UCSD-AML1 (cell line): ENCODE data around the gene PRDX1.
"Not testable (repeated sequence)": the region's sequence is repeated elsewhere in the genome, so short reads cannot be mapped to it uniquely, and the experiment has no call there.

Experiments used
- DNase-seq: peaks from one replicate; lab custom pipeline; 2025; ENCODE audit not compliant: unreplicated experiment; lab: John Stamatoyannopoulos, UW

The PRDX1 gene

DNA sequence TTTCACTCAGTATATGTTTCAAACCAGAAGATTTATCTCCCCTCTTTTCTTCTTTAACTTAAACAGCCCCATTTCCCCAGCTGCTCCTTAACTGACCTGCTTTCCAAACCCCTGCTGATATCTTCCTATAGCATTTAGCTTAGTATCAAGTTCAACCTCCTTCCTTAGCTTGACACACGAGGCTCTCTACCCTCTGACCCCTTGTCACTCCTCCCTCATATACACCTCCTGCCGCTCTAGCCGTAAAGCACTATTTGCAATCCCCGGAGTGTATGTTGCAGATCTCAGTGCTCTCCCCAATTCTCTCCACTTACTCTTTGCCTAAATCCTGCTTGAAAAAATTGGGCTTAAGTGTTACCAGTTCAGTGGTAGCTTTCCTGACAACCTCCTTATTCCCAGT is 15.2 kb upstream of the PRDX1 start:
- no peak for DNase-seq

DNA sequence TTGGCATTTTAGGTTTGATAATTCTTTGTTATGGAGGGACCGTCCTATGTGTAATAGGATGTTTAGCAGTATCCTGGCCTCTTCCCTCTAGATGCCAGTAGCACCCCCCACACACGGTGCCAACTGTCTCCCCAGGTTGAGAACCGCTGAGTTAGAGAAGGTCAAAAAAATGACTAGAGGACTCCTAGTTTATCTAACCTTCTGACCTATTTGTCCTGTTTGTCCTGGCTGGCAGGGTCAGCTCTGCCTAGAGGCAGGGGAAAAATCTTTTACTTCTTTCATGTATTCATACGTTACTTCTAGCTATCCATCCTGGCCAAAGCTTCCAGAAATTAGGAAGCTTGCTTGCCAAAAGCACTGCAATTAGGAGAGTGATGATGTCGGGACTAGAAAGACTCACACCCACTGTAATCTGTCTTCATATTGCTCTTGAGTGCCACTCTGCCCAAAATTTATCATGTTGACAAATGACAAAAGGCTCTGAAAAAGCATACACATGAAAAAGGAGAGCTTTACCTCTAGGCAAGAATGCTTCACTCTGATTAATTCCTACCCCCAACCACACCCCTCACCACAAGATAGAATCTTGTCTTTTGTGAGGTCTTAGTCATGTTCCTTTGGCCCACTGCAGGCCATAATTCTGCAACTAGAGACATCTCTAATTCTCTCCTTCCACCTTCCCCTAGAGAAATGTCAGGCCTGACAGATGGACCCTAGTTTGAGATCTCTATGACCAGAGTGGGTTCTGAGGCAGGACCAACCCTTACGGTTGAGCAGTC is 14.5 kb upstream of the PRDX1 start:
- no peak for DNase-seq

DNA sequence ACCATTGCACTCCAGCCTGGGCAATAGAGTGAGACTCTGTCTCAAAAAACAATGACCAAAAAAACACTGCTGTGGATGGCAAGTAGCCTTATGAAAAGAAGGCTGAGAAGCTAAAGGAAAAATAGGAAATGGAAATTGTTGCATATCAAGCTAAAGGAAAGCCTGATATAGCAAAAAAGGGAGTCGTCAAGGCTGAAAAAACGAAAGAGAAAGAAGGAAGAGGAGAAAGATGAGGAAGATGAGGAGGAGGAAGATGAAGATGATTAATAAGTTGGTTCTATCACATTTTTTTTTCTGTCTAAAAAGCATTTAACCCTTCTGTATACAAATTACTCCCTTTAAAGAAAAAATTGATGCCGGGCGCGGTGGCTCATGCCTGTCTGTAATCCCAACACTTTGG is 10.2 kb upstream of the PRDX1 start:
- DNase-seq: no peak

DNA sequence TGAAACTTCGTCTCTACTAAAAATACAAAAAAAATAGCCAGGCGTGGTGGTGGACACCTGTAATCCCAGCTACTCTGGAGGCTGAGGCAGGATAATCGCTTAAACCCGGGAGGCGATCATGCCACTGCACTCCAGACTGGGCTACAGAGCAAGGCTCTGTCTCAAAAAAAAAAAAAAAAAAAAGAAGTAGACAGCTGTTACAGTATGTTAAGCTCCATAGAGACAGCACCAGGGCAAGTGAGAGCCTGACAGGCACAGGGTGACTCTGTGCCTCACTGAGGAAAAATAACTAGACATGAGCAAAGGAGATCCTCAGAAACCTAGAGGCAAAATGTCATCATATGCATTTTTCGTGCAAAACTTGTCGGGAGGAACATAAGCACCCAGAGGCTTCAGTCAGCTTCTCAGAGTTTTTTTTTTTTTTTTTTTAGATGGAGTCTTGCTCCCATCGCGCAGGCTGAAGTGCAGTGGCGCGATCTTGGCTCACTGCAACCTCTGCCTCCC is 9.0 kb upstream of the PRDX1 start:
- no peak for DNase-seq

DNA sequence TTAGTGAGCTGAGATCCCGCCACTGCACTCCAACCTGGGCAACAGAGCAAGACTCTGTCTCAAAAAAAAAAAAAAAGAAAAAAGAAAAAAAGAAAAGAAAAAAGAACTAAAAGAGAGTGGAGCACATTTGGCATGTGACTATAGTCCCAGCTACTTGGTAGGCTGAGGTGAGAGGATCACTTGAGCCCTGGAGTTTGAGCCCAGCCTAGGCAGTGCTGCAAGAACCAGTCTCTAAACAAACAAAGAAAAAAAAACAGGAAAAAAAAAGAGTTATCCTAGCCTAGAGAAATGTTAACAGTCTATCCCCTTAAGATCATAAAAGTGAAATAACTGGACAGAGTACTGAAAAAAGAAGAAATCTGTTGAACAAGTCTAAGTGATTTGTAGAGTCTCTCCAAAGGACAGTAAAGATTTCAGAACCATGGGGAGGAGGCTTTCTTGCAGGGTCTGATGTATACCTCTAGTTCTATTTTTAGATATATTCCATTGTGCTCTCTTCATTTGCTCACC is 4.5 kb upstream of the PRDX1 start:
- DNase-seq: no peak

DNA sequence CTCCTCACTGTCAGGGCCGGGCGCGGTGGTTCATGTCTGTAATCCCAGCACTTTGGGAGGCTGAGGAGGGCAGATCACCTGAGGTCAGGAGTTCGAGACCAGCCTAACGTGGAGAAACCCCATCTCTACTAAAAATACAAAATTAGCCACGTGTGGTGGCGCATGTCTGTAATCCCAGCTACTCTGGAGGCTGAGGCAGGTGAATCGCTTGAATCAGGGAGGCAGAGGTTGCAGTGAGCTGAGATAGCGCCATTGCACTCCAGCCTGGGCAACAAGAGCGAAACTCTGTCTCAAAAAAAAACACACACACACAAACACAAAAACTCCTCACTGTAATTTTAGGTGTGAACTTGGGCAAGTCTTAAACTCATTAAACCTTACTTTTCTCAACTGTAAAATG is 2.3 kb upstream of the PRDX1 start:
- DNase-seq: not testable (repeated sequence)

DNA sequence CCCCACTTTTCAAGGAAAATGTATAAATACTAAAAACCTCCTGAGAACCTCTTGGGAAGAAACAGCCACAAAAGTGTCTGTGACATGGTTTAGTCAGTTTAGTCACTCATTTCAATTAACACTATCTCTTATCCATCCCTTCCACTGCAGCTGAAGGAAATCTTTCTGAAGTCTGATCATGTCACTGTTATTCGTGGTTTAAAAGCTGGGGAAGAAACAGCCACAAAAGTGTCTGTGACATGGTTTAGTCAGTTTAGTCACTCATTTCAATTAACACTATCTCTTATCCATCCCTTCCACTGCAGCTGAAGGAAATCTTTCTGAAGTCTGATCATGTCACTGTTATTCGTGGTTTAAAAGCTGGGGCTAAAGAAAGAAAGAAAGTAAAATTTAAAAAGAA is 1.8 kb upstream of the PRDX1 start:
- not testable (repeated sequence) for DNase-seq

DNA sequence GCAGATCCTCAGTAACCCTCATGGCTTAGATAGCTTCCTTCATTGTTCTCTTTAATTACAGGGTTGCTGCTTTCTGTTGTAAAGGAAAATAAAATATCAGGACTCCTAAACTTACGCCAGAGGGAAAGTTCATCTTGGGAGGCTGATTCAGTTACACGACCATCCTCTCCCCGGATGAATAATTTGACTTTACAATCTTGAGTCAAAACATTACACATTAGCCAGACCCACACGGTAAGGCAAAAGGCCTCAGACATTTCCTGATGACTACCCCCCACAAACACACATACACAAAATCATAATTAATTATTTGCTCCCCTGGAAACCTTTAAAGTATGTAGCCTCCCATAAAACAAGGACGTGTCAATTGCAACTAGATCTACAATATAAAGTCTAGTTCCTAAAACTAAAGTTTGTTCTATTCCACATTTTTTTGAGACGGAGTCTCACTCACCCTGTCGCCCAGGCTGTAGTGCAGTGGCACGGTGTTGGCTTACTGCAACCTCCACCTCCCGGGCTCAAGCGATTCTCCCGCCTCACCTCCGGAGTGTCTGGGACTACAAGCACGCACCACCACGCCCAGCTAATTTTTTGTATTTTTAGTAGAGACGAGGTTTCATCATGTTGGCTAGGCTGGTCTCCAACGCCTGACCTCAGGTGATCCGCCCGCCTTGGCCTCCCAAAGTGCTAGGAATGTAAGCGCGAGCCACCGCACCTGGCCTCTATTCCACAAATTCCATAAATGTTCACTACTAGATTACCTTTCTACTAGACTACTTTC is 830 bp upstream of the PRDX1 start:
- DNase-seq: no peak

DNA sequence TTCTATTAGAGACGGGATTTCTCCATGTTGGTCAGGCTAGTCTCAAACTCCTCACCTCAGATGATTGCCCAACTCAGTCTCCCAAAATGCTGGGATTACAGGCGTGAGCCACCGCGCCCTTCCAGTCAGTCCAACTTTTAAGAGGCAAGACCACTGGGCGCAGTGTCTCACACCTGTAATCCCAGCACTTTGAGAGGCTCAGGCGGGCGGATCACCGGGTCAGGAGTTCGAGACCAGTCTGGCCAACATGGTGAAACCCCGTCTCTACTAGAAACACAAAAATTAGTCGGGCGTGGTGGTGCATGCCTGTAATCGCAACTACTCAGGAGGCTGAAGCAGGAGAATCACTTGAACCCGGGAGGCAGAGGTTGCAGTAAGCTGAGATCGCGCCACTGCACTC is 1.9 kb downstream of the PRDX1 start:
- DNase-seq: not testable (repeated sequence)

DNA sequence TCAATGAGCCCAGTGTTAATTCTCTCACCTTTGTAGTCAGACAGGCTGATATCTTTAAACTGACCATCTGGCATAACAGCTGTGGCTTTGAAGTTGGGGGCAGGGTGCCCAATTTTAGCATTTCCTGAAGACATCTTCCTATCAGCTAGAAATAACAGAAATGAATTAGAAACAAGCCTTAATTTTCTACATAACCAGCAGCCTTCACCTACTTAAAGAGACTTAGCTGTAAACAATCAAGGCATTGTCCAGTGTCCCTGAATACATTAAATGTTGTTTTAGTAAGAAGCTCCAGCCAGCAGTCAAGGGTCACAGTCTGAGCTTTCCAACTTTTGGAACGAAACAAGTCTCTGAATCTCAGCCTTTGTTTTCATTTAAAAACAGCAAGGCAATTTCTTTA is 2.8 kb downstream of the PRDX1 start:
- DNase-seq: no peak

DNA sequence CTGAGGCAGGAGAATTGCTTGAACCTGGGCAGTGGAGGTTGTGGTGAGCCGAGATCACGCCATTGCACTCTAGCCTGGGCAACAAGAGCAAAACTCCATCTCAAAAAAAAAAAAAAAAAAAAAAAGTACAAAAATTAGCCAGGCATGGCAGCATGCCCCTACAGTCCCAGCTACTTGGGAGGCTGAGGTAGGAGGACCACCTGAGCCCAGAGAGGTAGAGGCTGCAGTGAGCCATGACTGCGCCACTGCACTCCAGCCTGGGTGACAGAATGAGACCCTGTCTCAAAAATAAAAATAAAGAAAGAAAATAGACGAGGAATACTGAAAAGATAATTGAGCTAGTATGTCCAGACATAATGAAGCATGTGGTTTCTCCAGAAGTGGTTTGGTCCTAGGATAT is 3.3 kb downstream of the PRDX1 start:
- DNase-seq: not testable (repeated sequence)

DNA sequence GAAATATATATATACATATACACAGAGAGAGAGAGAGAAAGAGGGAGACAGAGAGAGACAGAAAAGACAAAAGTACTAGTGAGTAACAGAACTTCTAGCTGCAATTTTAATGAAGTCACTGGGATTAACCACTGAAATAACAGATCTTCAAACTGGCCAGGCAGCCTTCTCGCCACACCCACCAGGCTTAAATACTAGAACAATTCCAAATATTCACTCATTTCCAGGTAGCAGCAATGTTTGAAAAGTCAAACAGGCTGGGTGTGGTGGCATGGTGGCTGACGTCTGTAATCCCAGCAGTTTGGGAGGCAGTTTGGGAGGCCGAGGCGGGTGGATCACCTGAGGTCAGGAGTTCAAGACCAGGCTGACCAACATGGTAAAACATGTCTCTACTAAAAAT is 5.2 kb downstream of the PRDX1 start:
- no peak for DNase-seq

DNA sequence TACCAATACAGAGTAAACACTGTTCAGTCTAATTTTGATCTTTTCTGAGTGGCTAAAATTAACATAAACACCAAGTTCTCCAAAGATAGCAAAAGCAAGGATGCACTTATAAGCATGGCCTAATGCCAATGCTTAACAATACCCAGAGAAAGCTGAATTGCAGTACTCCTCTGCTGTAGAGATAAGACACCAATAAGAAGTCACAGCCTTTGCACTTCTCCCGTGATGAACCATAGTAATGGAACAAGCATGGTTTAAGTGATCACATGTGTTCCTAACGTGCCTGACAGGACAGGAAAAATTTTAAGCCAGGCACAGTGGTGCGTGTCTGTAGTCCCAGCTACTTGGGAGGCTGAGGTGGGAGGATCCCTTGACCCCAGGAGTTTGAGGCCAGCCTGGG is 5.6 kb downstream of the PRDX1 start:
- DNase-seq: no peak

DNA sequence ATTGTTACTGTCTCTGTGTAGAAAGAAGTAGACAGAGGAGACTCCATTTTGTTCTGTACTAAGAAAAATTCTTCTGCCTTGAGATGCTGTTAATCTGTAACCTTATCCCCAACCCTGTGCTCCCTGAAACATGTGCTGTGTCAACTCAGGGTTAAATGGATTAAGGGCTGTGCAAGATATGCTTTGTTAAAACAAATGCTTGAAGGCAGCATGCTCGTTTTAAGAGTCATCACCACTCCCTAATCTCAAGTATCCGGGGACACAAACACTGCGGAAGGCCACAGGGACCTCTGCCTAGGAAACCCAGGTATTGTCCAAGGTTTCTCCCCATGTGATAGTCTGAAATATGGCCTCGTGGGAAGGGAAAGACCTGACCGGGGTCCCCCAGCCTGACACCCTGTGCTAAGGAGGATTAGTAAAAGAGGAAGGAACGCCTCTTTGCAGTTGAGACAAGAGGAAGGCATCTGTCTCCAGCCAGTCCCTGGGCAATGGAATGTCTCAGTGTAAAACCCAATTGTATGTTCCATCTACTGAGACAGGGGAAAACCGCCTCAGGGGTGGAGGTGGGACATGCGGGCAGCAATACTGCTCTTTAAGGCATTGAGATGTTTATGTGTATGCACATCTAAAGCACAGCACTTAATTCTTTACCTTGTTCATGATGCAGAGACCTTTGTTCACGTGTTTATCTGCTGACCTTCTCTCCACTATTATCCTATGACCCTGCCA is 8.0 kb downstream of the PRDX1 start:
- DNase-seq: not testable (repeated sequence)

DNA sequence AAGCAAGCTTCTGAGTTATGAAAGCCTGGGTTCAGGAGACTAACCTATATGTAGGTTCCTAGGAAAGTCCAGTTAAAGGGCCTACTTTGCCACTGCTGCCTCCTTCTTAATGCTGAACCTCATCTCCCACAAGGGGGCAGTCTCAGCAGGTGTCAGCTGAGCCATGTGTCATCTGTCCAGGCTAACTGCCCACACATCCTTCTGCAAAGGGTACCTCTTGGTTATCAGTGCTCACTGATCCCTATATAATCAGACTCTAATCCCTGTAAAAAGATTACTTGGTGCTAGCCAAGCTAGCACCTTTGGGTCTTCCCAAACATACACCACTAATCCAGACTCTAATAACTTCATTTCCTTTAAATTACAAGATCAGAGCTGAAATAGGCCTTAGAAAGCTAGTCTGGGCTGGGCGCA is 9.0 kb downstream of the PRDX1 start:
- peak; percentile 42 for DNase-seq

DNA sequence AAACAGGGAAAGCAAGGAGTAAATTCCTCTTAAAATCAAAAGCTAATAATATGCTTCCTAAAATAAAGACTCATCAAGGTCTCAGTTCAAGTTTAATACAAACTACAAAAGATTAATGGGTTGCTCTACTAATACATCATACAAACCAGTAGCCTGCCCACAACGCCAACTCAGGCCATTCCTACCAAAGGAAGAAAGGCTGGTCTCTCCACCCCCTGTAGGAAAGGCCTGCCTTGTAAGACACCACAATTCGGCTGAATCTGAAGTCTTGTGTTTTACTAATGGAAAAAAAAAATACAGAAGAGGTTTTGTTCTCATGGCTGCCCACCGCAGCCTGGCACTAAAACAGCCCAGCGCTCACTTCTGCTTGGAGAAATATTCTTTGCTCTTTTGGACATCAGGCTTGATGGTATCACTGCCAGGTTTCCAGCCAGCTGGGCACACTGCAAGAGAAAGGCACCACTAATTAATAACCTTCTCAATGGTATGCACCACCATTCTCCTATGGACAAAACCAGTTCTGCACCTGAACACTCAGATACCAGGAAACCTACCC is 10.6 kb downstream of the PRDX1 start:
- DNase-seq: no peak

DNA sequence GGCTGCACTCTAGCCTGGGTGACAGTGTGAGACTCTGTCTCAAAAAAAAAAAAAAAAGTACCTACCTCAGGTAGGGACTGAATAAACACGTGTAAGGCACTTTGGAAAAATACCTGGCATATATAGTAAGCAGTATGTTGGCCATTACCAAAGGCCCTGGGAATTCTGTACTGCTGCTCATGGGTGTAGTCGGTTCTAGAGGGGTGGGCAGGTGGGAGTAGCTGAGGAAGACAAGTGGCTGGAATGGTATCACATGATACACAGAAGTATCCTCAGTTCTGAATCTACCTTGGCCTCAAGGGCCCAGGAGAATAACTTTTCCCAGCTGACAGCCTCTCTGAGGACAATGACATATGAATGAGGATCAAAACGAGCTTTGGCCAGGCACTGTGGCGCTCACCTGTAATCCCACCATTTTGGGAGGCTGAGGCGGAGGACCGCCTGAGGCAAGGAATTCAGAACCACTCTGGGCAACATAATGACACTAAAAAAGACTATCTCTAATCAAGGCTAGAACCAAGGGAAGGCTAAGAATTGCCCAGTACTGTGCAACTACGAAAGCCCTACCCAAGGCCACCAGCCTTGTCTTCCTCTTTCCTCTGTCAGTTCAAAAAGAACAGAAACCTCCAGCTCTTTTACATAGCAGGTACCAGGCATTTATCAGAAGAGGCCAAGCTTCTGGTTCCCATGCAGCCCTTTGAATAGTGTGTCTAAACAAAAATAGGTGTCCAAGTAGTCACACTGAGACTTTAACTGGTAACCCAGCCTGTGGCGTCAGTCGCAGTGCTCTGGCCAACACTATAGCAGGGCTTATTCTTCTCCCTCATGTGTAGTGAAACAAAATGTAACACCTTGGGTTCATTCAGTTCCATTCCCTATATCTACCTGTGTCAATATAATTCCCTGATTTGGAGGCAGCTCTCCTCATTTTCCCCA is 11.4 kb downstream of the PRDX1 start:
- no peak for DNase-seq

DNA sequence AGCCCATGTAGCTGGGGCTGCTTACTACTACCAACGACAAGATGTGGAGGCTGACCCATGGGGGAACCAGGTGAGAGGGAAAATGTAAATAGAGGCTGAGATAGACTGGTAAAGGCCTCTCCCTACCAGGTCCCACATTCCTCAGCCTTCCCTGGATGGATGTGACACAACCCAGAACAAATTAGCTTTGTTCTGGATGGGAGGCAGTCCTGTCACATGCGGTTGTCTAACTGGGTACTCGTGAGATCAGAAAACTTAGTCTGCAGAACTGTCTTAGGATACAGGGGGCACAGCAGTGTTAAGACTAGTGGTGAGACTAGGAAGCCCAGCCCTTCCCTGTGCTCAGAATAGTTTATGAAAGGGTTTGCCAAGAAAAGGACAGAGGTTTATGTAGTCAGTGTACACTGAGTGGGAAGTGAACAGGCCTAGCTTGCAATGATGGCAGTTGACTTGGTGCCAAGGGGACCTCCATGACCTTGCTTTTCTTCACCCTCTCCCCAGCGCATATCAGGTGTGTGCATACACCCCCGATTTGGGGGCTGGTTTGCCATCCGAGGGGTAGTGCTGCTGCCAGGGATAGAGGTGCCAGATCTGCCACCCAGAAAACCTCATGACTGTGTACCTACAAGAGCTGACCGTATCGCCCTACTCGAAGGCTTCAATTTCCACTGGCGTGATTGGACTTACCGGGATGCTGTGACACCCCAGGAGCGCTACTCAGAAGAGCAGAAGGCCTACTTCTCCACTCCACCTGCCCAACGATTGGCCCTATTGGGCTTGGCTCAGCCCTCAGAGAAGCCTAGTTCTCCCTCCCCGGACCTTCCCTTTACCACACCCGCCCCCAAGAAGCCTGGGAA is 13.2 kb downstream of the PRDX1 start:
- peak; percentile 88 for DNase-seq

DNA sequence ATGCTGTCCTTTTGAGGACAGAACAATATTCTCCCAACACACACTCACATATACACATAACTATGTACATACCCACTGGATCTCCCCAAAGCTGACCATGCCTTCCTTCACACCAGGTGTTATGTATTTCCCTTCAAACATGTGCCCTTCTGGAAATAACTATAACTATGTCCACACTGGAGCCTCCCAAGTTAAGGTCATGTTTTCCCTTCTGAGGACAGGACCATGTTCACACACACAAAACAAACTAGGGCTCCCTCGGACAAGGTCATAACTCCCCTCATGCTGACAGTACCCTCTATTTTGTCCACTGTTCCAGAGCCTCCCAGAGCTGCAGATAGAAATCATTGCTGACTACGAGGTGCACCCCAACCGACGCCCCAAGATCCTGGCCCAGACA is 13.8 kb downstream of the PRDX1 start:
- DNase-seq: no peak
